GM12878 (cell line): Measurements from ENCODE around the gene LSM6. TPM values are rescaled to one million over a fixed set of nuclear protein-coding genes. Genes with fewer than 3 reads are reported as not detected.

ENCODE experiments used
- ATAC-seq: fragments of 200-7000 bp; cut with Tn5 transposase; 3 replicates; pipeline ENCODE4 v1.9.1; 2020; ENCODE audit warnings: mild to moderate bottlenecking, moderate library complexity
- BruUV-seq: library from RNA; stranded (reverse); fragments of 400-500 nt; replicated peaks from 2 replicates; lab custom pipeline; 2021; lab: Mats Ljungman, UMichigan
- CTCF ChIA-PET: fragments of 300-600 bp; sonication (Branson Sonifier 250); formaldehyde crosslinking; extraction: SDS; loops from one replicate; lab custom pipeline; 2021; ENCODE audit warnings: inconsistent platforms; lab: Yijun Ruan, JAX
- POLR2A ChIA-PET: fragments of 350-600 bp; formaldehyde crosslinking; extraction: SDS; loops from one replicate; lab custom pipeline; 2021; ENCODE audit warnings: inconsistent platforms; lab: Charles Lee
- RAD21 ChIA-PET: fragments of 300-600 bp; sonication (Branson Sonifier 250); formaldehyde crosslinking; loops from one replicate; lab custom pipeline; 2023; ENCODE audit warnings: antibody characterized with exemption; ENCODE audit not compliant: unreplicated experiment; lab: Charles Lee
- SMC1A ChIA-PET: fragments of 300-600 bp; sonication (Branson Sonifier 250); formaldehyde crosslinking; loops from one replicate; lab custom pipeline; 2023; ENCODE audit not compliant: unreplicated experiment, uncharacterized antibody; lab: Charles Lee
- DNase-seq: peaks from one replicate; pipeline ENCODE4 v3.0.0-alpha.2; 2011; ENCODE audit warnings: low read depth, low spot score
- FAIRE-seq: peaks from 3 replicates; lab custom pipeline; 2011; peaks lifted over from hg19 to GRCh38; lab: Jason Lieb, UNC
- H2AFZ ChIP-seq: 2 replicates; pipeline ENCODE4 v1.6.0; 2011; ENCODE audit warnings: low read depth, low read length, control low read depth; ENCODE audit not compliant: control insufficient read depth
- H3K27ac ChIP-seq: 2 replicates; pipeline ENCODE4 v1.5.1; 2011; ENCODE audit warnings: control low read depth; ENCODE audit not compliant: control insufficient read depth, insufficient read depth
- H3K27me3 ChIP-seq, 2 experiments: replicated peaks in 1 of 2; 2 replicates each; pipeline versions ENCODE4 v1.6.0 to v1.6.1; 2011; ENCODE audit warnings: low read length in 1 of 2; ENCODE audit not compliant: control insufficient read depth in 2 of 2, insufficient read depth in 2 of 2
- H3K36me3 ChIP-seq, 2 experiments: 2 replicates each; pipeline ENCODE4 v1.5.1; 2011; ENCODE audit warnings: low read length in 1 of 2; ENCODE audit not compliant: control insufficient read depth in 2 of 2, insufficient read depth in 2 of 2
- H3K4me1 ChIP-seq: 2 replicates; pipeline ENCODE4 v1.6.1; 2011; ENCODE audit warnings: mild to moderate bottlenecking, low read length, moderate library complexity, mixed read lengths; ENCODE audit not compliant: control insufficient read depth, insufficient read depth
- H3K4me2 ChIP-seq: 2 replicates; pipeline ENCODE4 v1.6.0; 2011; ENCODE audit warnings: control low read depth; ENCODE audit not compliant: control insufficient read depth, insufficient read depth
- H3K4me3 ChIP-seq: fragments of 200-600 bp; sonication (generic); 2 replicates; pipeline ENCODE4 v1.5.1; 2016
- H3K79me2 ChIP-seq: 2 replicates; pipeline ENCODE4 v1.6.0; 2011; ENCODE audit warnings: low read length; ENCODE audit not compliant: control insufficient read depth, insufficient read depth
- H3K9ac ChIP-seq: 2 replicates; pipeline ENCODE4 v1.8.0; 2011; ENCODE audit warnings: low read length, control low read depth, mixed read lengths; ENCODE audit not compliant: control insufficient read depth, insufficient read depth
- H3K9me3 ChIP-seq: replicated peaks from 3 replicates; pipeline ENCODE4 v1.5.1; 2011; ENCODE audit warnings: mild to moderate bottlenecking, low read length; ENCODE audit not compliant: control insufficient read depth, insufficient read depth
- H4K20me1 ChIP-seq: 2 replicates; pipeline ENCODE4 v1.6.0; 2011; ENCODE audit not compliant: control insufficient read depth, insufficient read depth
- DPF2 ChIP-seq: fragments of 450-650 bp; IDR thresholded peaks from 2 replicates; pipeline ENCODE4 v1.6.1; 2017; ENCODE audit warnings: mild to moderate bottlenecking
- IKZF2 ChIP-seq, 2 experiments: fragments of 450-650 bp; IDR thresholded peaks; 2 replicates each; pipeline ENCODE4 v1.6.1; 2017; ENCODE audit warnings: mild to moderate bottlenecking in 2 of 2, moderate library complexity in 2 of 2
- NR2C2 ChIP-seq: IDR thresholded peaks from 2 replicates; pipeline ENCODE4 v1.6.1; 2011; ENCODE audit warnings: borderline replicate concordance, low read depth; ENCODE audit not compliant: control insufficient read depth, insufficient read length
- WGBS: methylation state at CpG from one replicate; pipeline ENCODE4 v1.1.6; 2016; ENCODE audit warnings: low lambda C conversion rate; ENCODE audit not compliant: insufficient replicate concordance, insufficient coverage; ENCODE audit errors: missing lambda C conversion rate; 5-methylcytosine and 5-hydroxymethylcytosine counted together
- in situ Hi-C: fragments of 300-500 bp; cut with MboI; formaldehyde crosslinking; loops from 9 replicates; pipeline ENCODE4 v1.14.3; 2018; ENCODE audit warnings: mixed read lengths
- intact Hi-C: fragments of 100-400 bp; cut with micrococcal nuclease; formaldehyde crosslinking; loops from one replicate; pipeline ENCODE4 v1.14.2; 2022; ENCODE audit not compliant: unreplicated experiment
- polyA plus RNA-seq, 11 experiments: library from polyadenylated mRNA; depleted of rRNA in 4 of 11; unstranded in 6 of 11; stranded (reverse) in 5 of 11; fragments of >200 nt; fragmentation: Nextera tagmentation in 4 of 11; fragmentation: Illumina TruSeq in 1 of 11; extraction: Ambion mirVana in 4 of 11; extraction: Trizol in 1 of 11; gene quantifications; 1 replicate in 1 of 11; 2 replicates in 10 of 11; pipeline versions ENCODE4 v1.2.1 to v1.2.3, GENCODE V29; 2011 to 2016; ENCODE audit warnings: inconsistent platforms in 2 of 11, missing spikeins in 2 of 11, low read depth in 1 of 11
- total RNA-seq, 4 experiments: library from RNA; depleted of rRNA in 3 of 4; stranded (reverse); fragments of >200 nt in 3 of 4; fragmentation: Illumina TruSeq in 1 of 4; extraction: Trizol in 1 of 4; gene quantifications; 2 replicates each; pipeline versions ENCODE4 v1.2.1 to v1.2.3, GENCODE V29; 2013 to 2021
- TF ChIP-seq, protein P1 (sequence below): fragments of 450-650 bp; IDR thresholded peaks from 2 replicates; pipeline ENCODE4 v1.6.1; 2016; ENCODE audit warnings: mild to moderate bottlenecking
- TF ChIP-seq, protein P2 (sequence below): fragments of 450-650 bp; IDR thresholded peaks from 2 replicates; pipeline ENCODE4 v1.6.1; 2016; ENCODE audit warnings: mild to moderate bottlenecking
- TF ChIP-seq, protein P3 (sequence below): IDR thresholded peaks from 2 replicates; pipeline ENCODE4 v1.6.1; 2012; ENCODE audit warnings: low read depth, low read length, improper control_type of control experiment

Gene LSM6
- total and polyA plus RNA-seq, 10 of the 15 experiments (the other 5 are each of a cell fraction or from before 2014, with no cell fraction given) = 68.0 to 282 (median 229) TPM

DNA sequence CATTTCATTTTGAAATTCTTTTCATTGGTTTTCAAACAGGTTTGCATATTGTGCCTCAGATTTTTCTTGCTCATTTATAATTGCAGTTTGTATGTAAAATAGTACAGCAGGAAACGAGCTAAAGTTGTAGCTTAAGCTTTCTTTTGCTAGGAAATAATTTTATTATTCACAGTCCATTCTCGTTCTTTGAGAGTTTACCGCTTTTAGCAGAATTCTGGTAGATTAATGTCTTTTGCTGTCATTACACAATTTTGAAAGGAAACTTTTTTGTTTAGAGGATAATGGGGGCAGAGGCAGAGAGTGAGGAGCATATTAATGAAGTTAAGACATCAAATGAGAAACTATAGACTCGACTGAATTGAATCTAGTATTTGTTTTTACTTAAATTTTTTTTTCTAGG is 10.5 kb downstream of the LSM6 start:
- POLR2A ChIA-PET = no interaction called here
- BruUV-seq = no TSS peak
- no peak for TF ChIP-seq DPF2
- TF ChIP-seq, protein P1, sequence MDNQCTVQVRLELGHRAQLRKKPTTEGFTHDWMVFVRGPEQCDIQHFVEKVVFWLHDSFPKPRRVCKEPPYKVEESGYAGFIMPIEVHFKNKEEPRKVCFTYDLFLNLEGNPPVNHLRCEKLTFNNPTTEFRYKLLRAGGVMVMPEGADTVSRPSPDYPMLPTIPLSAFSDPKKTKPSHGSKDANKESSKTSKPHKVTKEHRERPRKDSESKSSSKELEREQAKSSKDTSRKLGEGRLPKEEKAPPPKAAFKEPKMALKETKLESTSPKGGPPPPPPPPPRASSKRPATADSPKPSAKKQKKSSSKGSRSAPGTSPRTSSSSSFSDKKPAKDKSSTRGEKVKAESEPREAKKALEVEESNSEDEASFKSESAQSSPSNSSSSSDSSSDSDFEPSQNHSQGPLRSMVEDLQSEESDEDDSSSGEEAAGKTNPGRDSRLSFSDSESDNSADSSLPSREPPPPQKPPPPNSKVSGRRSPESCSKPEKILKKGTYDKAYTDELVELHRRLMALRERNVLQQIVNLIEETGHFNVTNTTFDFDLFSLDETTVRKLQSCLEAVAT = no peak
- TF ChIP-seq IKZF2 (IDR thresholded peaks at IDR 0.05) = no peak
- TF ChIP-seq, protein P2, sequence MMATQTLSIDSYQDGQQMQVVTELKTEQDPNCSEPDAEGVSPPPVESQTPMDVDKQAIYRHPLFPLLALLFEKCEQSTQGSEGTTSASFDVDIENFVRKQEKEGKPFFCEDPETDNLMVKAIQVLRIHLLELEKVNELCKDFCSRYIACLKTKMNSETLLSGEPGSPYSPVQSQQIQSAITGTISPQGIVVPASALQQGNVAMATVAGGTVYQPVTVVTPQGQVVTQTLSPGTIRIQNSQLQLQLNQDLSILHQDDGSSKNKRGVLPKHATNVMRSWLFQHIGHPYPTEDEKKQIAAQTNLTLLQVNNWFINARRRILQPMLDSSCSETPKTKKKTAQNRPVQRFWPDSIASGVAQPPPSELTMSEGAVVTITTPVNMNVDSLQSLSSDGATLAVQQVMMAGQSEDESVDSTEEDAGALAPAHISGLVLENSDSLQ = no peak
- TF ChIP-seq NR2C2 = no peak
- TF ChIP-seq, protein P3, sequence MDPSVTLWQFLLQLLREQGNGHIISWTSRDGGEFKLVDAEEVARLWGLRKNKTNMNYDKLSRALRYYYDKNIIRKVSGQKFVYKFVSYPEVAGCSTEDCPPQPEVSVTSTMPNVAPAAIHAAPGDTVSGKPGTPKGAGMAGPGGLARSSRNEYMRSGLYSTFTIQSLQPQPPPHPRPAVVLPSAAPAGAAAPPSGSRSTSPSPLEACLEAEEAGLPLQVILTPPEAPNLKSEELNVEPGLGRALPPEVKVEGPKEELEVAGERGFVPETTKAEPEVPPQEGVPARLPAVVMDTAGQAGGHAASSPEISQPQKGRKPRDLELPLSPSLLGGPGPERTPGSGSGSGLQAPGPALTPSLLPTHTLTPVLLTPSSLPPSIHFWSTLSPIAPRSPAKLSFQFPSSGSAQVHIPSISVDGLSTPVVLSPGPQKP = no peak
- TF ChIP-seq, all 136 proteins: peak for 0
- no peak for FAIRE-seq
- ChIA-PET CTCF (interaction anchor here (1.2 to 1.6 kb wide), 2 partner anchors 91 to 156 kb away, joined by 3 to 5 read pairs; no protein-coding TSS in a partner anchor), SMC1A (interaction anchor here (1.1 kb wide), 1 partner anchor 91 kb away, joined by 5 read pairs; no protein-coding TSS in a partner anchor), RAD21 (interaction anchor here (0.8 kb wide), 1 partner anchor 62 kb away, joined by 4 read pairs; no protein-coding TSS in a partner anchor)
- DNase-seq = no peak
- no peaks in the 10 kb centered on the region for H3K27me3 ChIP-seq
- no peak overlapping the region for H3K4me3 ChIP-seq
- ATAC-seq = no peak
- no peak overlapping the region for H3K4me2 ChIP-seq
- H3K9ac ChIP-seq = no peak overlapping the region
- H3K36me3 ChIP-seq = peaks cover 3 to 17% of the 10 kb centered on the region in 2 experiments; a peak in 3 of 4 replicates
- WGBS = 87% methylated on average over 4 of the region's 4 CpGs
- intact Hi-C loops (no loop called here), in situ Hi-C loops (no loop called here)
- H3K79me2 ChIP-seq = peaks cover 23% of the 10 kb centered on the region
- no peak overlapping the region for H2AFZ ChIP-seq
- H3K4me1 ChIP-seq = no peaks in the 10 kb centered on the region
- no peaks in the 10 kb centered on the region for H4K20me1 ChIP-seq
- H3K27ac ChIP-seq = no peak overlapping the region
- H3K9me3 ChIP-seq = no peaks in the 10 kb centered on the region
